Measurements from ENCODE around the gene RNF141. TPM values are rescaled to one million over a fixed set of nuclear protein-coding genes. Genes with fewer than 3 reads are reported as not detected.

The RNF141 gene
- total RNA-seq, 4 donors from 2014 or later: 28.1 to 35.1 (median 33.5) TPM

DNA sequence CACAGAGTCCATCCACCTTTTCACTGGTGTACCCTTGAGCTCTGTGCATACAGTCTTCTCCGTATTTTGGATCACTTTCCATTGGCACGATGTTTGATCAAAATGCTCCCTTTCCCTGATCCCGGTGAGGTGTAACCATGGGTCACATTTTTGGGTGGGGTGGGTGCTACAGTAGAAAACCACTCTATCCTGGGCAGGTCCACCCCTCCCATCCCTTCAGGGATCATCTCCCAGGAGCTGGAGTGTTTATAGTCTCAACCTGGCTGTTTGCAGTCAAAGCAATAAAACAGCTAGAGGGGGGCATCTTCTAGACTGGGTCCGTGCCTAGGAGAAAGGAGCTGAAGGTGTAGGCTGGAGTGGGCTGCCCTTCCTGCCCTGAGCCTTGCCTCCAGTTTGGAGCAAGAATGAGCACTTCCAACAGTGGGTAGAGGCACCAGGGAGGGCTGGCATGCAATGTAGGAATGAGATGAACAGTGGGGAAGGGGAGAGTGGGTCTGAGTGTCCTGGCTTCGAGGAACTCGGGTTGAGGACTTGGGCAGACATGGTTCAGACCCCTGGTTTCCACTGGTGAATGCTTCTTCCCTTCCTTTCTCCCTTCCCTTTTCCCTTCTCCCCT, 38.8 kb downstream of the RNF141 start:
- TF ChIP-seq CTCF (IDR thresholded peaks at IDR 0.05) (no peak), POLR2A (IDR thresholded peaks at IDR 0.05) (no peak)
- Histone ChIP-seq H3K27me3 (no peaks in the 10 kb centered on the region), H3K9me3 (no peaks in the 10 kb centered on the region), H3K4me3 (no peak overlapping the region), H3K4me1 (no peaks in the 10 kb centered on the region), H3K27ac (peak overlapping the region in 1 of 4 donors; percentile 32), H3K36me3 (peaks cover 0 to 40% (median 0%) of the 10 kb centered on the region in 3 donors)
- DNase-seq: no peak

- DNase-seq: peak in 1 of 3 donors; percentile 34
- TF ChIP-seq CTCF (IDR thresholded peaks at IDR 0.05) (no peak), POLR2A (IDR thresholded peaks at IDR 0.05) (no peak)
- no peaks in the 10 kb centered on the region for H3K9me3 ChIP-seq
- no peaks in the 10 kb centered on the region for H3K27me3 ChIP-seq
- no peak overlapping the region for H3K4me3 ChIP-seq
- no peak overlapping the region for H3K27ac ChIP-seq
- peaks cover 0 to 40% (median 0%) of the 10 kb centered on the region in 3 donors for H3K36me3 ChIP-seq
- H3K4me1 ChIP-seq: no peaks in the 10 kb centered on the region
Observed at GRCh38 chr11:10500757-10501684, 40.0 kb downstream of the RNF141 start.

- TF ChIP-seq CTCF (IDR thresholded peaks at IDR 0.05) (no peak), POLR2A (IDR thresholded peaks at IDR 0.05) (no peak)
- peaks cover 0 to 45% (median 0%) of the 10 kb centered on the region in 3 donors for H3K36me3 ChIP-seq
- no peaks in the 10 kb centered on the region for H3K9me3 ChIP-seq
- no peaks in the 10 kb centered on the region for H3K4me1 ChIP-seq
- H3K27me3 ChIP-seq: no peaks in the 10 kb centered on the region
- no peak overlapping the region for H3K27ac ChIP-seq
- peak in 2 of 3 donors; percentile 16 to 33 for DNase-seq
- H3K4me3 ChIP-seq: no peak overlapping the region
Observed at GRCh38 chr11:10499874-10500601, 40.9 kb downstream of the RNF141 start.

DNA sequence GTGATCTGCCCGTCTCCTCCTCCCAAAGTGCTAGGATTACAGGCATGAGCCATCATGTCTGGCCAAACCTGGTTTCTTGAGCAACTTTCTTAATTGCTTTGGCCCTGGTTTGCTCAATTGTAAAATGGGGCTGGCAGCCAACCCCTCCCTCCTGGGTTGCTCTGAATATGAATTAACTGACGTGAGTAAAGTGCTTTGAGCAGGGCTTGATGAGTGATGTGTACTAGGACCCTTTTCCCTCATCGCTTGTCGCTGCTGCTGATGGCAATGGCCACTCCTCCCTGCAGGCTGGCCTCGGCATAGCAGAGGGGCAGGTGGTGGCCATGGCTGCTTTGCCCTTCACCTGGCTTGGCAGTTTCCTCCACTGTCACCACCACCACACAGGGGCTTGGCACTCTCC, 41.5 kb downstream of the RNF141 start:
- no peak overlapping the region for H3K4me3 ChIP-seq
- no peaks in the 10 kb centered on the region for H3K4me1 ChIP-seq
- no peaks in the 10 kb centered on the region for H3K9me3 ChIP-seq
- no peak overlapping the region for H3K27ac ChIP-seq
- TF ChIP-seq POLR2A (IDR thresholded peaks at IDR 0.05): no peak
- no peak for TF ChIP-seq CTCF (IDR thresholded peaks at IDR 0.05)
- H3K36me3 ChIP-seq: peaks cover 0 to 46% (median 0%) of the 10 kb centered on the region in 3 donors
- DNase-seq: peak in 2 of 3 donors; percentile 12 to 38
- H3K27me3 ChIP-seq: no peaks in the 10 kb centered on the region

DNA sequence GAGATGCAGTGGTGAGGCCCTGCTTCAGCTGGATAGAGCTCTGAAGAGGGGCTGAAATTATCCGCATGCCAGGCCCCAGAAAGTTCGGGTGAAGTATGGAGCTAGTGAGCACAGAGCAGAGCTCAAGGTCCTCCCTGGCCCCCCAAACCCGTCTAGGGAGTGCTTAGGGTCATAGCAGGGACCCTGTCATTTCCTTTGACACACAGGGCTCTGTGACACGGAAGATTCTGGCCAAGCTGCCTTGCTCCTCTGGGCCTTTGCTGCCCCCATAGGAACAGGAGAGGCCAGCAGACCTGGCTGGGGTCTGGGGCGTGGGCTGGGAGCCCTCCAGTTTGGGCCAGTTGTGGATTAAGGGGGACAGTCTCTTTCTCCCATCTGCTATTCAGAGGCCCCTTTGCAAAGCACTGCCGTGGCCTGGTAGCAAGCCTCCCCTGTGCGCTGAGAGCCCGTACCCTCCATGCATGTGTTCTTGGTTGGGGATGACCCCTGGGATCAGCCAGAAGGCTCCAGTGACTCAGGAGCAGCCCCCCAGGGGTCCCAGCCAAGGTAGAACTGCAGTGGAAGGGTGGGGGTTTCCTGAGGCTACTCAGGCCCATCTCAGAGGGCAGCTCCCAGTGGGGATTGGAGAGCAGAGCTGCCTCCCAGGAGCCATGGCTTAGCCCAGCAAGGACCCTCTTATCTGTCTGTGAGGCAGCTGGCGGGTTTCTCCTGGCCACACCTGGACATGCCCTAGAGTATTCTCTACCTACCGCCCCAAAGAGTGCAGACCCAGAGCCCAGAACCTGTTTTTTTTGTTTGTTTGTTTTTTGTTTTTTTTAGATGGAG, 42.3 kb downstream of the RNF141 start:
- no peak for TF ChIP-seq CTCF (IDR thresholded peaks at IDR 0.05)
- no peak for TF ChIP-seq POLR2A (IDR thresholded peaks at IDR 0.05)
- DNase-seq: peak in 2 of 3 donors; percentile 4 to 30

More for the DNA sequence above, 42.3 kb downstream of the RNF141 start:
- peaks cover 0 to 43% (median 0%) of the 10 kb centered on the region in 3 donors for H3K36me3 ChIP-seq
- H3K4me1 ChIP-seq: no peaks in the 10 kb centered on the region
- H3K4me3 ChIP-seq: no peak overlapping the region
- H3K27ac ChIP-seq: no peak overlapping the region
- no peaks in the 10 kb centered on the region for H3K27me3 ChIP-seq
- no peaks in the 10 kb centered on the region for H3K9me3 ChIP-seq

All from Peyer's patch (tissue), 4 donors.